ENCODE results near the gene N4BP2. TPM values are rescaled to one million over a fixed set of nuclear protein-coding genes. Genes with fewer than 3 reads are reported as not detected.
A peak's percentile ranks its signal among the peaks of the same experiment; 100 is the strongest.
"Not testable (repeated sequence)": the region's sequence is repeated elsewhere in the genome, so short reads cannot be mapped to it uniquely, and the experiment has no call there.

N4BP2 gene
- total and polyA plus RNA-seq, 7 donors, result 1.1 to 6.8 (median 2.7) TPM

GRCh38 chr4:40143926-40144508, 87.4 kb downstream of the N4BP2 start:
- Histone ChIP-seq H3K4me1 (no peaks in the 10 kb centered on the region), H3K4me3 (no peak overlapping the region), H3K27ac (no peak overlapping the region), H3K9me3 (no peaks in the 10 kb centered on the region), H3K36me3 (ENCODE audit: insufficient read depth in 1 of 2, low read depth in 1 of 2) (peaks cover 4 to 24% of the 10 kb centered on the region in 2 donors), H3K27me3 (ENCODE audit: insufficient read depth in 3 of 3, low read length in 2 of 3) (no peaks in the 10 kb centered on the region)
- DNase-seq, result no peak
- 79 to 88% (median 88%) methylated on average over 6 of the region's 6 CpGs for WGBS, 3 donors
- intact Hi-C loops (cut with DNase I), result no loop called here
- ATAC-seq, result no peak
- no peak for TF ChIP-seq CTCF (IDR thresholded peaks at IDR 0.05)

GRCh38 chr4:40144716-40145115, 88.1 kb downstream of the N4BP2 start:
- Histone ChIP-seq H3K4me1 (no peaks in the 10 kb centered on the region), H3K27me3 (ENCODE audit: insufficient read depth in 3 of 3, low read length in 2 of 3) (no peaks in the 10 kb centered on the region), H3K4me3 (no peak overlapping the region), H3K9me3 (no peaks in the 10 kb centered on the region), H3K27ac (no peak overlapping the region), H3K36me3 (ENCODE audit: insufficient read depth in 1 of 2, low read depth in 1 of 2) (peaks cover 4 to 24% of the 10 kb centered on the region in 2 donors)
- WGBS, 3 donors, result 68 to 97% (median 94%) methylated on average over 2 of the region's 2 CpGs
- ATAC-seq (no peak), DNase-seq (no peak)
- intact Hi-C loops (cut with DNase I), result no loop called here
- no peak for TF ChIP-seq CTCF (IDR thresholded peaks at IDR 0.05)

- WGBS, 3 donors, result 93 to 98% (median 97%) methylated on average over 12 to 31 of the region's 31 CpGs
- H3K27me3 ChIP-seq (ENCODE audit: insufficient read depth in 3 of 3, low read length in 2 of 3); H3K4me3 ChIP-seq; ATAC-seq; intact Hi-C loops (cut with DNase I); H3K9me3 ChIP-seq; H3K27ac ChIP-seq; DNase-seq; H3K4me1 ChIP-seq: not testable (repeated sequence)
- H3K36me3 ChIP-seq (ENCODE audit: insufficient read depth in 1 of 2, low read depth in 1 of 2), result peaks cover 4 to 22% of the 10 kb centered on the region in 2 donors
Measured at GRCh38 chr4:40147490-40147889, 90.8 kb downstream of the N4BP2 start.

- peaks cover 0 to 6% of the 10 kb centered on the region in 2 donors for H3K36me3 ChIP-seq (ENCODE audit: insufficient read depth in 1 of 2, low read depth in 1 of 2)
- no peak overlapping the region for H3K4me3 ChIP-seq
- intact Hi-C loops (cut with DNase I), result loop anchor here (2.0 kb wide), 1 partner anchor 159 kb away; no protein-coding TSS in a partner anchor
- WGBS, 3 donors, result 93 to 96% (median 94%) methylated on average over 3 of the region's 3 CpGs
- TF ChIP-seq CTCF (IDR thresholded peaks at IDR 0.05), result peak; percentile 84
- H3K27ac ChIP-seq, result no peak overlapping the region
- peak in 3 of 4 donors; percentile 63 to 69 (median 65) for ATAC-seq
- no peaks in the 10 kb centered on the region for H3K4me1 ChIP-seq
- DNase-seq, result peak in 1 of 2 donors; percentile 25
- H3K27me3 ChIP-seq (ENCODE audit: insufficient read depth in 3 of 3, low read length in 2 of 3), result no peaks in the 10 kb centered on the region
- no peaks in the 10 kb centered on the region for H3K9me3 ChIP-seq
Measured at GRCh38 chr4:40149960-40150385, 93.3 kb downstream of the N4BP2 start.

GRCh38 chr4:40150932-40151331, 94.3 kb downstream of the N4BP2 start:
- no peak for TF ChIP-seq CTCF (IDR thresholded peaks at IDR 0.05)
- no peak for ATAC-seq
- H3K4me1 ChIP-seq, result no peaks in the 10 kb centered on the region
- H3K36me3 ChIP-seq (ENCODE audit: insufficient read depth in 1 of 2, low read depth in 1 of 2), result peaks cover 0 to 3% of the 10 kb centered on the region in 2 donors
- no peak overlapping the region for H3K4me3 ChIP-seq
- no peak for DNase-seq
- H3K27ac ChIP-seq, result no peak overlapping the region
- H3K27me3 ChIP-seq (ENCODE audit: insufficient read depth in 3 of 3, low read length in 2 of 3), result no peaks in the 10 kb centered on the region
- WGBS, 3 donors, result 90 to 91% (median 90%) methylated on average over 3 of the region's 3 CpGs
- H3K9me3 ChIP-seq, result no peaks in the 10 kb centered on the region
- intact Hi-C loops (cut with DNase I), result loop anchor here in 1 of 2 donors (2.0 kb wide), 1 partner anchor 158 kb away; no protein-coding TSS in a partner anchor
